Liver (tissue), 3 donors: ENCODE results near the gene FAM185A.

Source experiments
- FOXA1 ChIP-seq: IDR thresholded peaks from 2 replicates; pipeline ENCODE4 v1.6.1; 2016; ENCODE audit warnings: antibody characterized with exemption
- RAD21 ChIP-seq, 2 donors: IDR thresholded peaks; 2 replicates each; pipeline ENCODE4 v1.6.1; 2016; ENCODE audit warnings: antibody characterized with exemption in 2 of 2, mild to moderate bottlenecking in 2 of 2
- REST ChIP-seq: IDR thresholded peaks from 2 replicates; pipeline ENCODE4 v1.6.1; 2016; ENCODE audit warnings: antibody characterized with exemption, mild to moderate bottlenecking
- SP1 ChIP-seq: IDR thresholded peaks from 2 replicates; pipeline ENCODE4 v1.6.1; 2018; ENCODE audit warnings: antibody characterized with exemption, mild to moderate bottlenecking
- YY1 ChIP-seq: IDR thresholded peaks from 2 replicates; pipeline ENCODE4 v1.6.1; 2016; ENCODE audit warnings: antibody characterized with exemption, mild to moderate bottlenecking
- TF ChIP-seq, protein P1 (sequence below): fragments of 150-350 bp; IDR thresholded peaks from 2 replicates; pipeline ENCODE4 v1.5.1; 2017; ENCODE audit warnings: improper control_type of control experiment, low read depth, low read length; ENCODE audit not compliant: missing input control
- TF ChIP-seq, protein P2 (sequence below): IDR thresholded peaks from 2 replicates; pipeline ENCODE4 v1.6.1; 2016; ENCODE audit warnings: antibody characterized with exemption
- donor health status: healthy.
- donor health status: healthy.

DNA sequence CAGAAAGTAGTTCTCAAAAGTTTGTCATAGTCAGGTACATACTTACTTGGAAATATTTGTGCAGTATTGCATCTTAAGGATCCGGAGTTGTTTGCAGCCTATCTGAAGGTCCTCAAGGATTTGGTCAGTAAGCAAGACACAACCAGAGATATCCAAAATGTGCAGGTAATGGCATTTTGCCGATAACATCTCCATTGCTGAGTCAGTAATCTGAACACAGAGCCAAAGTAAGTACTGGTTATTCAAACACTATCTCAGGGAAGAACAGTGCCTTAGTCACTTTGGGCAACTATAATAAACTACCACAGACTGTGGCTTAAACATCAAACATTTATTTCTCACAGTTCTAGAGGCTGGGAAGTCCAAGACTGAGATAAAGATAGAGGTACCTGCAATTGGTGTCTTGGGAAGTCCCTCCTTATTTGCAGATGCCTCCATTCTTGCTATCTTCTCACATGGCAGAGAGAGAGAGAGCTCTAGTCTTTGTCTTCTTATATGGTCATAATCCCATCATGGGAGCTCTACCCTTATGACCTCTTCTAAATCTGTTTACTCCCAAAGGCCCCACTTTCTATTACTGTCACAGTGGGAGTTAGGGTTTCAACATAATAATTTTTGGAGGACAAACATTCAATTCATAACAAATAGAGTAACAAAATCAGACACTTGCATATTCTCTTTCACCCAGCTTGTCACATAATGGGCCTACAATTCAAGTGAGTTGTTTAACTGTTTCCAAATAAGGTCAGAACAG lies 73.4 kb downstream of the FAM185A start:
- TF ChIP-seq YY1 = no peak
- TF ChIP-seq, protein P1, sequence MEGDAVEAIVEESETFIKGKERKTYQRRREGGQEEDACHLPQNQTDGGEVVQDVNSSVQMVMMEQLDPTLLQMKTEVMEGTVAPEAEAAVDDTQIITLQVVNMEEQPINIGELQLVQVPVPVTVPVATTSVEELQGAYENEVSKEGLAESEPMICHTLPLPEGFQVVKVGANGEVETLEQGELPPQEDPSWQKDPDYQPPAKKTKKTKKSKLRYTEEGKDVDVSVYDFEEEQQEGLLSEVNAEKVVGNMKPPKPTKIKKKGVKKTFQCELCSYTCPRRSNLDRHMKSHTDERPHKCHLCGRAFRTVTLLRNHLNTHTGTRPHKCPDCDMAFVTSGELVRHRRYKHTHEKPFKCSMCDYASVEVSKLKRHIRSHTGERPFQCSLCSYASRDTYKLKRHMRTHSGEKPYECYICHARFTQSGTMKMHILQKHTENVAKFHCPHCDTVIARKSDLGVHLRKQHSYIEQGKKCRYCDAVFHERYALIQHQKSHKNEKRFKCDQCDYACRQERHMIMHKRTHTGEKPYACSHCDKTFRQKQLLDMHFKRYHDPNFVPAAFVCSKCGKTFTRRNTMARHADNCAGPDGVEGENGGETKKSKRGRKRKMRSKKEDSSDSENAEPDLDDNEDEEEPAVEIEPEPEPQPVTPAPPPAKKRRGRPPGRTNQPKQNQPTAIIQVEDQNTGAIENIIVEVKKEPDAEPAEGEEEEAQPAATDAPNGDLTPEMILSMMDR = no peak
- no peak for TF ChIP-seq REST
- TF ChIP-seq, protein P2, sequence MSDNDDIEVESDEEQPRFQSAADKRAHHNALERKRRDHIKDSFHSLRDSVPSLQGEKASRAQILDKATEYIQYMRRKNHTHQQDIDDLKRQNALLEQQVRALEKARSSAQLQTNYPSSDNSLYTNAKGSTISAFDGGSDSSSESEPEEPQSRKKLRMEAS = no peak
- no peak for TF ChIP-seq RAD21 (IDR thresholded peaks at IDR 0.05)
- no peak for TF ChIP-seq FOXA1
- no peak for TF ChIP-seq SP1
